ENCODE measurements around the gene PLPPR1.

Gene PLPPR1

DNA sequence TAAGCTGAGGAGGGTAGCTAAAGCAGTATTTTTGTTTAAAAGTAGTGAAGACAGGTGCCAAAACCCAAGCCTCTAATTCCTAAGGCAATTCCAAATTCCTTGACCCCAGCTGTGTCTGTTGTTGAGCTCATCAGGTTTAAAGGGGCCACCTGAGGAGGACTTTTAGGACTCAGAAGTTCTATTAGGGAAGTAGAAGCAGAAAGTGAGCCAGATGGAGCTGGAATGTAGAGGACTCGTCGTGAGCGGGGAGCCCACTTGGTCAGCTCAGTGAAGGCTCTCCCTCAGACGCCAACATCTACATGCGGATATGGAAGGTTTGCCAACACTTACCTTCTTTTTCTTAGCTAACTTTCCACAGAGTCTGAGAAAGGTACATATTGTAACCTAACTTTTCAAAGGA, 102.8 kb downstream of the PLPPR1 start:
- Histone ChIP-seq H3K4me1 (no peaks in the 10 kb centered on the region), H3K9me3 (no peaks in the 10 kb centered on the region), H3K27ac (no peak overlapping the region), H3K4me3 (no peak overlapping the region), H3K36me3 (no peaks in the 10 kb centered on the region), H3K27me3 (no peaks in the 10 kb centered on the region)
- intact Hi-C loops (cut with DNase I; ENCODE audit: low total_unique reads): no loop called here
- no peak for DNase-seq
- TF ChIP-seq, protein P1, sequence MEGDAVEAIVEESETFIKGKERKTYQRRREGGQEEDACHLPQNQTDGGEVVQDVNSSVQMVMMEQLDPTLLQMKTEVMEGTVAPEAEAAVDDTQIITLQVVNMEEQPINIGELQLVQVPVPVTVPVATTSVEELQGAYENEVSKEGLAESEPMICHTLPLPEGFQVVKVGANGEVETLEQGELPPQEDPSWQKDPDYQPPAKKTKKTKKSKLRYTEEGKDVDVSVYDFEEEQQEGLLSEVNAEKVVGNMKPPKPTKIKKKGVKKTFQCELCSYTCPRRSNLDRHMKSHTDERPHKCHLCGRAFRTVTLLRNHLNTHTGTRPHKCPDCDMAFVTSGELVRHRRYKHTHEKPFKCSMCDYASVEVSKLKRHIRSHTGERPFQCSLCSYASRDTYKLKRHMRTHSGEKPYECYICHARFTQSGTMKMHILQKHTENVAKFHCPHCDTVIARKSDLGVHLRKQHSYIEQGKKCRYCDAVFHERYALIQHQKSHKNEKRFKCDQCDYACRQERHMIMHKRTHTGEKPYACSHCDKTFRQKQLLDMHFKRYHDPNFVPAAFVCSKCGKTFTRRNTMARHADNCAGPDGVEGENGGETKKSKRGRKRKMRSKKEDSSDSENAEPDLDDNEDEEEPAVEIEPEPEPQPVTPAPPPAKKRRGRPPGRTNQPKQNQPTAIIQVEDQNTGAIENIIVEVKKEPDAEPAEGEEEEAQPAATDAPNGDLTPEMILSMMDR (IDR thresholded peaks at IDR 0.05): no peak

DNA sequence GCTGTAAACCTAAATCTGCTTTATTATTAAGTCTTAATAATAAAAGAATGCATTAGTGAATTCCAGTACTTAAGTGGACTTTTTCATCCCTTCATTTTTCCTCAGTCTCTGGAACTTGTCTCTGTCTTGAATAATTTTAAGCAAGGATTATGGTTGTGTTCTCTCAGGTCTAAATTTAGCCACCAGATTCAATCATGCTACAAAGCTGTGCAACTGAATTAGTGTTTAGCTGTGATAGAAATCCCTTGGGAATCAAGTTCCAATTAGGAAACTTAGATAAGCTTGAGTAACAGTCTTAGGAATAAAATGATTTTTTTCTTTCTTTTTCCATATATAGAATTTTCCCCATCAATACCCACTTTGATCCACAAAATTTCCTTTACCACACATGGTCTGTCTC, 104.3 kb downstream of the PLPPR1 start:
- no peaks in the 10 kb centered on the region for H3K4me1 ChIP-seq
- no peaks in the 10 kb centered on the region for H3K9me3 ChIP-seq
- DNase-seq: no peak
- TF ChIP-seq, protein P1 (IDR thresholded peaks at IDR 0.05): no peak
- H3K4me3 ChIP-seq: no peak overlapping the region
- intact Hi-C loops (cut with DNase I; ENCODE audit: low total_unique reads): no loop called here
- H3K27ac ChIP-seq: no peak overlapping the region
- H3K27me3 ChIP-seq: no peaks in the 10 kb centered on the region
- H3K36me3 ChIP-seq: no peaks in the 10 kb centered on the region

DNA sequence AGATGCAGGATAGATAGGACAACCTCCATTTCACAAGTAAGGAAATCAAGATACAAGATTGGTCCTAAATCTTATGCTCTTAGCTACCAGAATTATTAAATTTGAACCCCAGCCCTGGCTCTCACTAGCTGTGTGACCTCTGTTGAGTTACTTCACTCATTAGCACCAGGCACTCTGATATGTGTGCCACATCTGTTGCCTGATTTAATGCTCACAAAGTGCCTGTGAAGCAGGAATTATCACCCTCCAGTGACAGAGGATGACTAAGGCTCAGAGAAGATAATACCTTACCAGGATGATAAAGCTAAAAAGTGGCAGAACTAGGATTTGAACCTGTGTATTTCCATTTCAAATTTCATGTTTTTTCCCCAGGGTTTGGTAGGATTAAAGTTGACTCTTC, 110.0 kb downstream of the PLPPR1 start:
- no peak overlapping the region for H3K27ac ChIP-seq
- no peaks in the 10 kb centered on the region for H3K27me3 ChIP-seq
- no peak for DNase-seq
- TF ChIP-seq, protein P1 (IDR thresholded peaks at IDR 0.05): no peak
- no peaks in the 10 kb centered on the region for H3K36me3 ChIP-seq
- no peak overlapping the region for H3K4me3 ChIP-seq
- H3K4me1 ChIP-seq: no peaks in the 10 kb centered on the region
- intact Hi-C loops (cut with DNase I; ENCODE audit: low total_unique reads): no loop called here
- H3K9me3 ChIP-seq: no peaks in the 10 kb centered on the region

DNA sequence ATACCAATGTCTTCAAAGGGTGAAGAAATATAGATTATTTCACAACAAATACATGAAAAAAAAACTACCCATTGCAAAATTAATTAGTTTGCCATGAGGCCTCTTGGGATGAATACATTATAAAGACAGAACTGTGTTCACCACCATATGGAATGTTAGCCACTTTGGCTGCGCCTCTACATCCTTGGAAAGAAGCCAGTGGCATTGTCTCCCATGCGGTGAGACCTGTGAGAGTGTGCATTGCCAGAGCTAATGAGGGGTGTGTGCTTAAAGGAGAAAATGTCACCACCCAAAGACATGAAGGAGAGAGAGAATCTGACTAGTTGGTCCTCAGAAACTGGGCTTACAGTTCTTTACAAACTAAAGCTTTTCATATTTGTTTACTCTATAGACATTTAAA, 110.6 kb downstream of the PLPPR1 start:
- Histone ChIP-seq H3K36me3 (no peaks in the 10 kb centered on the region), H3K27ac (no peak overlapping the region), H3K9me3 (no peaks in the 10 kb centered on the region), H3K27me3 (no peaks in the 10 kb centered on the region), H3K4me1 (no peaks in the 10 kb centered on the region), H3K4me3 (no peak overlapping the region)
- DNase-seq: no peak
- intact Hi-C loops (cut with DNase I; ENCODE audit: low total_unique reads): no loop called here
- TF ChIP-seq, protein P1 (IDR thresholded peaks at IDR 0.05): no peak

DNA sequence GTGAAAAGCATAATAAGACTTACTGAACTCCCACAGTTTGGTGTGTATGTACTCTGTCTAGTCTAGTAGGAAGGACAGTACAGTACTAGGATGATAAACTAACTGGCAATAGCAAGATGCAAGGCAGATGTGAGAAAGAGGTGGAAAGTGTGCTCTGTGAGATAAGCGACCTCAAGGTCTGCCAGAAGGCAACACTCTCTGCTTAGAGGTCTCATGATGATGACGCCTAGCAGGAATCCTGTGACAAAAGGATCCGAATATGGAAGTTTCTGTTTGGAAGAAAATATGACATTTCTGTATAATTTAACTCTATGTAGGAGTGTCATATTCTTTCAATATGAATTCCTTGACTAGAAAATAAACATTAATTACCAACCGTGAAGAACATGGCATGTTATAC, 112.2 kb downstream of the PLPPR1 start:
- Histone ChIP-seq H3K9me3 (no peaks in the 10 kb centered on the region), H3K4me3 (no peak overlapping the region), H3K36me3 (no peaks in the 10 kb centered on the region), H3K27ac (no peak overlapping the region), H3K27me3 (no peaks in the 10 kb centered on the region), H3K4me1 (no peaks in the 10 kb centered on the region)
- DNase-seq: no peak
- TF ChIP-seq, protein P1 (IDR thresholded peaks at IDR 0.05): no peak
- intact Hi-C loops (cut with DNase I; ENCODE audit: low total_unique reads): no loop called here

DNA sequence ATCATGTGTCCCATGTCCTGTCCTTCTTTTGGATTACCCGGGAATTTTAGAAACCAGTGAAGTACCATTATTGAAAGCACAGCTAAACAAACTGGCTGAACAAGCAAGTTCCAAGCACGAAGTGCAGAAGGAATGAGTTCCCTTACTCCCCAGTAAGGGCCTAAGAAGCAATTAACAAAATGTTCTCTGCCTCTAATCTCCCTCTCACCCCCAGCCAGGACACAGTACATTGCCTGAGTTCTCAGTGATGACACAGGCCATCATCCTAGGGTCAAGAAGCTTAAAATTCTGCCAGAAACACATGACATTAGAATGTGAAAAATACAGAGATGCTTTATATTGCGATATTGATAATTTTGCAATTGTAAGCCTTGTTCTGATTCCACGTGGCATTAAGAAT, 118.0 kb downstream of the PLPPR1 start:
- Histone ChIP-seq H3K4me3 (no peak overlapping the region), H3K9me3 (no peaks in the 10 kb centered on the region), H3K27me3 (no peaks in the 10 kb centered on the region), H3K27ac (no peak overlapping the region), H3K36me3 (no peaks in the 10 kb centered on the region), H3K4me1 (no peaks in the 10 kb centered on the region)
- intact Hi-C loops (cut with DNase I; ENCODE audit: low total_unique reads): no loop called here
- DNase-seq: no peak
- TF ChIP-seq, protein P1 (IDR thresholded peaks at IDR 0.05): no peak

Measured in tibial artery (tissue), 4 donors.